ENCODE data around the gene PPP1R37.

Gene PPP1R37

GRCh38 chr19:45173816-45174215, 80.8 kb downstream of the PPP1R37 start:
- DNase-seq, result peak; percentile 49

DNA sequence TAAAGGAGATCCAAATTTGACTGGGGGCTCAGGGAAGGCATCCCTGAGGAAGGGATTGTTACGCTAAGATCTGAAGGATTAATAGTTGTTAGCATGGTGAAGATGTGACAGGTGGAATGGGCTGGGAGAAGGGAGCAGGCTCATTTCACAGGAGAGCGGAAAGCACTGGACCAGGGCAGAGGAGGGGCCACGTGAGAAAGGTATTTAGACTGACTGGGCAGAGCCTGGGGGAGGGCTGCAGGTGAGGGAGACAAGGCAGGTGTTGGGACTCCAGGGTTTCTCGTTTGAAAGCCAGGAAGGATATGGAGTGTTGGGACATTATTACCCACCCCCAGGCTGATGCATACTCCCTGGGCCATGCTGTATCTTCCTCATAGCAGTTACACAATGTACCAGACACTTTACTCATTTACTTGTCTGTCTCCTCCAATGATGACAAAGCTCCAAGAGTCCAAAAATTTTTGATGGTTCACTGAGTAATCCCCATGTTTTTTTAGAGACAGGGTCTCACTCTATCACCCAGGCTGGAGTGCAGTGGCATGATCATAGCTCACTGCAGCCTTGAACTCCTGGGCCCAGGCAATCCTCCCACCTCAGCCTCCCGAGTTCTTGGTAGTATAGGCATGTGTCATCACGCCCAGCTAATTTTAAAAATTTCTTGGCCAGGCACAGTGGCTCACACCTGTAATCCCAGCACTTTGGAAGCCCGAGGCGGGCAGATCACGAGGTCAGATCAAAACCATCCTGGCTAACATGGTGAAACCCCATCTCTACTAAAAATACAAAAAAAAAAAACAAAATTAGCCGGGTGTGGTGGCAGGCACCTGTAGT, 82.8 kb downstream of the PPP1R37 start:
- no peak for DNase-seq

GRCh38 chr19:45177817-45178261, 84.9 kb downstream of the PPP1R37 start, which contains the start of gene TRAPPC6A:
Gene TRAPPC6A, minus strand, starts transcription at chr19:45178237. Its CDS starts 19 bp downstream, at chr19:45178218.
- peak; percentile 27 for DNase-seq

GRCh38 chr19:45178262-45179071, 85.5 kb downstream of the PPP1R37 start, which contains the start of gene BLOC1S3:
Gene BLOC1S3, plus strand, starts transcription at chr19:45178784. Its CDS starts 513 bp downstream, at chr19:45179297.
- peak; percentile 100 for DNase-seq

DNA sequence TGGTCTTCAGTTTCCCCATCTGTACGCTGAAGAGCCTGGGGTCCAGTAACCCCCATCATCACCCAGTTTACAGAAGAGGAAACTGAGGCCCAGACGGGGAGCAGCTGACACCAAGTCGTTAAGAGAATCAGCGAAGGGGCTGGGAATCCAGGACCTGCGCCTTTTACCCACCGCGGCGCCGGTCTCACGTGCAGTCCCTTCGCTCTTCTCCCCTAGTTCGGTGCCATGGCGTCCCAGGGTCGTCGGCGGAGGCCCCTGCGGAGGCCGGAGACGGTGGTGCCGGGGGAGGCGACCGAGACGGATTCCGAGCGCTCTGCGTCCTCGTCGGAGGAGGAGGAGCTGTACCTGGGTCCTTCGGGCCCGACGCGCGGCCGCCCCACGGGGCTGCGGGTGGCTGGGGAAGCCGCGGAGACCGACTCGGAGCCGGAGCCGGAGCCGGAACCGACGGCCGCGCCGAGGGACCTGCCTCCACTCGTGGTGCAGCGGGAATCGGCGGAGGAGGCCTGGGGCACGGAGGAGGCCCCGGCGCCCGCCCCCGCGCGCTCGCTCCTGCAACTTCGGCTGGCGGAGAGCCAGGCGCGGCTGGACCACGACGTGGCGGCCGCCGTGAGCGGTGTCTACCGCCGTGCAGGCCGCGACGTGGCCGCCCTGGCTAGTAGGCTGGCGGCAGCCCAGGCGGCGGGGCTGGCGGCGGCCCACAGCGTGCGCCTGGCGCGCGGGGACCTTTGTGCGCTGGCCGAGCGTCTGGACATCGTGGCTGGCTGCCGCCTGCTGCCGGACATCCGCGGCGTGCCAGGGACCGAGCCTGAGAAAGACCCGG, 86.3 kb downstream of the PPP1R37 start:
- DNase-seq, result no peak

- DNase-seq, result no peak
These were observed 87.0 kb downstream of the PPP1R37 start for GRCh38 chr19:45179892-45180370.

- no peak for DNase-seq
These were observed 88.0 kb downstream of the PPP1R37 start for GRCh38 chr19:45180936-45181335.

DNA sequence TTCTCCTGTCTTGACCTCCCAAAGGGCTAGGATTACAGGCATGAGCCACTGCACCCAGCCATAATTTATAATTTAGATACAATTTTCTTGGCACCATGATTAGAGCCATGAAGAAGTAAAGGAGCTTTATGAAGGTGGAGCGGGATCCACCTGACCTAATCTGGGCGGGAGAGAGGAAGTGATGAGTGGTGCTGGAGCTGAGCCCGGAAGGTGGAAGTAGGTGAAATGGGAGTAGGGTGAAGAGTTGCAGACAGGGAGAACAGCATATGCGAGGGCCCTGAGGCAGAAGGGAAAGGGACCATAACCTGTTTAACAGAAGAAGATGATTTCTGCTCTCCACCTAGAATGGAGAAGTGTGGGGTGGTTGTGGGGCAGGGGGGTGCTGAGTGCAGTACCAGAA, 89.8 kb downstream of the PPP1R37 start:
- no peak for DNase-seq

- DNase-seq, result no peak
These were observed 91.1 kb downstream of the PPP1R37 start for GRCh38 chr19:45184115-45184514.

- DNase-seq, result no peak
These were observed 93.7 kb downstream of the PPP1R37 start for GRCh38 chr19:45186509-45187334.

DNA sequence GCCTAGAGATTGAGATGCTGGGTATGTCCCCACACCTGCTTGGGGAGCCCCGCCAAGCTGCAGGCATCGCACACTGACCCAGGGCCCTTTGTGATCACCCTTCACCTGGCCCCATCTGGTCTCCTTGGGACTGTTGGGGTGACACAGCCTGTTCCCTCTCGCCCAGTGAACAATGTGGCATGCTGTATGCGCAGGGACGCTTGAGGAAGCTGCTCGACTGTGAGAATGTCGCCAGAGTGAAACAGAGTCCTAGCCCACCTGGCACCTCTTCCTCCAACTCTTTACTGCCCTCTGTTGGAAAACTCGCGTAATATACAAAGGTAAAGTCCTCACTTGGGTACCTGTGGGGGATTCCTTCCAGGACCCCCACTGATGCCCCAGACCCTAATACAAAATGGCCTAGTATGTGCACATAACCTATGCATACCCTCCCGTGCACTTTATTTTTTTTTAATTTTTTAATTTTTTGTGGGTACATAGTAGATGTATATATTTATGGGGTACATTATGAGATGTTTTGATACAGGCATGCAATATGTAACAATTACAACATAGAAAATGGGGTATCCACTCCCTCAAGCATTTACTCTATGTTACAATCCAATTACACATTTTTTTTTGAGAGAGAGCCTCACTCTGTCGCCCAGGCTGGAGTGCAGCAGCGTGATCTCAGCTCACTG, 94.6 kb downstream of the PPP1R37 start:
- no peak for DNase-seq

DNA sequence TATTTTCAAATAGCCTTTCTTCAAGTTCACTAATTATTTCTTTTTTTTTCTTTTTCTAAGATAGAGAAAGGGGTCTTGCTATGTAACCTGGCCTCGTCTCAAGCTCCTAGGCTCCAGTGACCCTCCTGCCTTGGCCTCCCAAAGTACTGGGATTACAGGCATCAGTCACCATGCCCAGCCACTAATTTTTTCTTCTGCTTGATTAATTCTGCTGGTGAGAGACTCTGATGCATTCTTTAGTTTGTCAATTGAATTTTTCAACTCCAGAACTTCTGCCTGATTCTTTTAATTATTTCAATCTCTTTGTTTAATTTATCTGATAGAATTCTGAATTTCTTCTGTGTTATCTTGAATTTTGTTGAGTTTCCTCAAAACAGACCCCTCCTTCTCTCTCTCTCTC, 97.0 kb downstream of the PPP1R37 start:
- no peak for DNase-seq

- no peak for DNase-seq
These were observed 98.4 kb downstream of the PPP1R37 start for GRCh38 chr19:45191375-45191774.

DNA sequence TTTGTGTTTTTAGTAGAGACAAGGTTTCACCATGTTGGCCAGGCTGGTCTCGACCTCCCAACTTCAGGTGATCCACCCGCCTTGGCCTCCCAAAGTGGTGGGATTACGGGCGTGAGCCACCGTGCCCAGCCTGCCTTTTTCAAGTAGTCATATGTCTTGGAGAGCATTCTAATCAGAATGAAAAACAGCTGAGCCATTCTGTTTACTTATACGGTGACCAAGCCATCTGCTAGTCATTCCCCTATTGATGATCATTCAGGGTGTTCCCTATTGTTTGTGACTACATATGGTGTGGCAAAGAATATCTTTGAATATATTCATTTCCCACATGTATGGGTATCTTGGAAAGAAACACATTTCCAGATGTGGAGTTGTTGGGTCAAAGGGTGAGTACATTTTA, 102.8 kb downstream of the PPP1R37 start:
- DNase-seq, result no peak
